Ishikawa (cell line): ENCODE results near the gene PCMT1.

Source experiments
- CEBPB ChIP-seq: IDR thresholded peaks from 2 replicates; pipeline ENCODE4 v1.6.1; 2012
- CREB1 ChIP-seq: IDR thresholded peaks from 2 replicates; pipeline ENCODE4 v1.6.1; 2012; ENCODE audit warnings: low read depth
- EGR1 ChIP-seq: IDR thresholded peaks from 2 replicates; pipeline ENCODE4 v1.6.1; 2012
- EP300 ChIP-seq: IDR thresholded peaks from 2 replicates; pipeline ENCODE4 v1.6.1; 2012; ENCODE audit warnings: borderline replicate concordance
- FOXM1 ChIP-seq: IDR thresholded peaks from 2 replicates; pipeline ENCODE4 v1.6.1; 2012; ENCODE audit warnings: low read depth, borderline replicate concordance
- NFIC ChIP-seq: IDR thresholded peaks from 2 replicates; pipeline ENCODE4 v1.6.1; 2012
- RAD21 ChIP-seq: IDR thresholded peaks from 2 replicates; pipeline ENCODE4 v1.6.1; 2012; ENCODE audit warnings: low read depth
- TAF1 ChIP-seq: IDR thresholded peaks from 2 replicates; pipeline ENCODE4 v1.6.1; 2012; ENCODE audit warnings: low read depth, mild to moderate bottlenecking
- TCF12 ChIP-seq: IDR thresholded peaks from 2 replicates; pipeline ENCODE4 v1.6.1; 2012; ENCODE audit warnings: low read depth
- TEAD4 ChIP-seq: IDR thresholded peaks from 2 replicates; pipeline ENCODE4 v1.6.1; 2012
- YY1 ChIP-seq: IDR thresholded peaks from 2 replicates; pipeline ENCODE4 v1.6.1; 2012; ENCODE audit warnings: low read depth
- ZBTB7A ChIP-seq: IDR thresholded peaks from 2 replicates; pipeline ENCODE4 v1.6.1; 2012; ENCODE audit warnings: low read depth
- TF ChIP-seq, protein P1 (sequence below): IDR thresholded peaks from 2 replicates; pipeline ENCODE4 v1.6.1; 2012; ENCODE audit warnings: low read depth, mild to moderate bottlenecking
- TF ChIP-seq, protein P2 (sequence below): IDR thresholded peaks from 2 replicates; pipeline ENCODE4 v1.6.1; 2012
- TF ChIP-seq, protein P3 (sequence below): IDR thresholded peaks from 2 replicates; pipeline ENCODE4 v1.6.1; 2012

Gene PCMT1

DNA sequence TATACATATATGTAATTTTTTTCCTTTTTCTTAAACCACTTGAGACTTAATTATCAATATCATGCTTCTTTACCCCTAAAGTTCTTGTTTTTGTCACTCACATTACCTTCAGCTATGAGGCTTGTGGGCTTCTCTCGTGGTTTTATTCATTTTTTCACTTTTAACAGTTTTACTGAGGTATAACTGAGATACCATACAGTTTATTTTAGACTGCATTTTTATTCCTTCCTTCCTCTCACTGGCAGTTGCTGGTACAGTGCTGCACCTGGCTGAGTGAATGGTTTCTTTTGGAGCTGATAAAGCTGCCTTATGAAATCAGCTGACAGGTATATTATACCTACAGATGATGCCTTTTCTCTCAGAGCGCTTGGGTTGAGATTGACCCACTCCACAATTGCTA is 60.3 kb downstream of the PCMT1 start:
- TF ChIP-seq ZBTB7A (no peak), NFIC (no peak), CREB1 (no peak), EGR1 (no peak), TAF1 (no peak), TEAD4 (no peak), TCF12 (no peak), FOXM1 (no peak), YY1 (no peak), EP300 (no peak), CEBPB (no peak), RAD21 (no peak)
- TF ChIP-seq, protein P1, sequence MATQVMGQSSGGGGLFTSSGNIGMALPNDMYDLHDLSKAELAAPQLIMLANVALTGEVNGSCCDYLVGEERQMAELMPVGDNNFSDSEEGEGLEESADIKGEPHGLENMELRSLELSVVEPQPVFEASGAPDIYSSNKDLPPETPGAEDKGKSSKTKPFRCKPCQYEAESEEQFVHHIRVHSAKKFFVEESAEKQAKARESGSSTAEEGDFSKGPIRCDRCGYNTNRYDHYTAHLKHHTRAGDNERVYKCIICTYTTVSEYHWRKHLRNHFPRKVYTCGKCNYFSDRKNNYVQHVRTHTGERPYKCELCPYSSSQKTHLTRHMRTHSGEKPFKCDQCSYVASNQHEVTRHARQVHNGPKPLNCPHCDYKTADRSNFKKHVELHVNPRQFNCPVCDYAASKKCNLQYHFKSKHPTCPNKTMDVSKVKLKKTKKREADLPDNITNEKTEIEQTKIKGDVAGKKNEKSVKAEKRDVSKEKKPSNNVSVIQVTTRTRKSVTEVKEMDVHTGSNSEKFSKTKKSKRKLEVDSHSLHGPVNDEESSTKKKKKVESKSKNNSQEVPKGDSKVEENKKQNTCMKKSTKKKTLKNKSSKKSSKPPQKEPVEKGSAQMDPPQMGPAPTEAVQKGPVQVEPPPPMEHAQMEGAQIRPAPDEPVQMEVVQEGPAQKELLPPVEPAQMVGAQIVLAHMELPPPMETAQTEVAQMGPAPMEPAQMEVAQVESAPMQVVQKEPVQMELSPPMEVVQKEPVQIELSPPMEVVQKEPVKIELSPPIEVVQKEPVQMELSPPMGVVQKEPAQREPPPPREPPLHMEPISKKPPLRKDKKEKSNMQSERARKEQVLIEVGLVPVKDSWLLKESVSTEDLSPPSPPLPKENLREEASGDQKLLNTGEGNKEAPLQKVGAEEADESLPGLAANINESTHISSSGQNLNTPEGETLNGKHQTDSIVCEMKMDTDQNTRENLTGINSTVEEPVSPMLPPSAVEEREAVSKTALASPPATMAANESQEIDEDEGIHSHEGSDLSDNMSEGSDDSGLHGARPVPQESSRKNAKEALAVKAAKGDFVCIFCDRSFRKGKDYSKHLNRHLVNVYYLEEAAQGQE = no peak
- TF ChIP-seq, protein P2, sequence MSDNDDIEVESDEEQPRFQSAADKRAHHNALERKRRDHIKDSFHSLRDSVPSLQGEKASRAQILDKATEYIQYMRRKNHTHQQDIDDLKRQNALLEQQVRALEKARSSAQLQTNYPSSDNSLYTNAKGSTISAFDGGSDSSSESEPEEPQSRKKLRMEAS = no peak
- TF ChIP-seq, protein P3, sequence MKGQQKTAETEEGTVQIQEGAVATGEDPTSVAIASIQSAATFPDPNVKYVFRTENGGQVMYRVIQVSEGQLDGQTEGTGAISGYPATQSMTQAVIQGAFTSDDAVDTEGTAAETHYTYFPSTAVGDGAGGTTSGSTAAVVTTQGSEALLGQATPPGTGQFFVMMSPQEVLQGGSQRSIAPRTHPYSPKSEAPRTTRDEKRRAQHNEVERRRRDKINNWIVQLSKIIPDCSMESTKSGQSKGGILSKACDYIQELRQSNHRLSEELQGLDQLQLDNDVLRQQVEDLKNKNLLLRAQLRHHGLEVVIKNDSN = no peak

DNA sequence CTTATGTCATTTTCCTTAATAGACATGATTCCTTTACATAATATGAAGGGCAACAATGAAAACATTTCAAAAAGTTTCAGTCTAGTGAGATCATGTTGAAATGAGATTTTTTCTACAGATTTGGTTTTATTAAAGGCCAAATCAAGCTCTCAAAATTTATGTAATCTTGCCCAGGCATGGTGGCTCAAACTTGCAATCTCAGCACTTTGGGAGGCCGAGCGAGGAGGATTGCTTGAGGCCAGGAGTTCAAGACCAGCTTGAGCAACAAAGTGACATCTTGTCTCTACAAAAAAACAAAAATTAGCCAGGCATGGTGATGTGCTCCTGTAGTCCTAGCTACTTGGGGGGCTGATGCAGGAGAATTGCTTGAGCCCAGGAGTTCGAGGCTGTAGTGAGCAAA is 63.8 kb downstream of the PCMT1 start:
- TF ChIP-seq EGR1 = no peak
- TF ChIP-seq, protein P2 = no peak
- TF ChIP-seq EP300 = no peak
- TF ChIP-seq YY1 = no peak
- TF ChIP-seq, protein P3 = no peak
- TF ChIP-seq FOXM1 = no peak
- TF ChIP-seq TEAD4 = no peak

DNA sequence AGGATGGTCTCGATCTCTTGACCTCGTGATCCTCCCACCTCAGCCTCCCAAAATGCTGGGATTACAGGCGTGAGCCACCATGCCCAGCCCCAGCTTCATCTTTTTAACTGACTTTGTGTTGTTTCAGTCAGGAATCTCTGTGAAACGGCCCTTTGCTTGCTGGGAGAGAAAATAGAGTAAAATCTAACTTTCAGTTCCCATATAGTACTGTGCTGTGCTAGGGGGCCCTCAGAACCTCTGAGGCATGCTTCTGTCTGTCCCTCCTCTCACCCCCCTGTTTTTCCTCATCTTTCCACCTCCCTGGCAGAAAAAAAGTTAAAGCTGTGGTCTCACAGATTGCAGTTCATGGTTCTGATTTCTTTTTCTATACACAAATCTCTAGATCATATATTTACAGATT is 66.2 kb downstream of the PCMT1 start:
- no peak for TF ChIP-seq TAF1
- no peak for TF ChIP-seq EP300
- no peak for TF ChIP-seq EGR1
- TF ChIP-seq TEAD4 = no peak
- TF ChIP-seq FOXM1 = no peak
- no peak for TF ChIP-seq RAD21
- no peak for TF ChIP-seq TCF12
- TF ChIP-seq ZBTB7A = no peak
- TF ChIP-seq, protein P2 = no peak
- TF ChIP-seq YY1 = no peak
- no peak for TF ChIP-seq CREB1
- TF ChIP-seq NFIC = no peak
- TF ChIP-seq, protein P1 = no peak

DNA sequence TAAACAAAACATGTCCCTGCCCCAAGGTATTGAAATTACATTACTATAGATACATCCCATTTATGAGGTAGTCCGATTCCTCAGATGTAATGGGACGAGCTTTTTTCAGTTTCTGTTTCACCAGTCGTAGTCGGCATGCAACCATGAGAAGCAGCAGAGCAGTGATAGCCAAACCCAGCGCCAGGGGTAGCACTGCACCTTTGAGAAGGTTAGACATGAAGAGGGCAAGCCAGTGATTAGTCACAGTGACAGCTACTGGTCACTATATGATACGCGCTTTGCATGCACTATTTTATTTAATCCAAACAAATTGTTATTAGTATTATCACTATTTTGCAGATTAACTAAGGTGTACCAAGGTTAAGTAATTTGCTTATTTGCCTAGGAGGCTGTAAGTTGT is 71.0 kb downstream of the PCMT1 start:
- TF ChIP-seq TCF12 = no peak
- no peak for TF ChIP-seq TAF1

DNA sequence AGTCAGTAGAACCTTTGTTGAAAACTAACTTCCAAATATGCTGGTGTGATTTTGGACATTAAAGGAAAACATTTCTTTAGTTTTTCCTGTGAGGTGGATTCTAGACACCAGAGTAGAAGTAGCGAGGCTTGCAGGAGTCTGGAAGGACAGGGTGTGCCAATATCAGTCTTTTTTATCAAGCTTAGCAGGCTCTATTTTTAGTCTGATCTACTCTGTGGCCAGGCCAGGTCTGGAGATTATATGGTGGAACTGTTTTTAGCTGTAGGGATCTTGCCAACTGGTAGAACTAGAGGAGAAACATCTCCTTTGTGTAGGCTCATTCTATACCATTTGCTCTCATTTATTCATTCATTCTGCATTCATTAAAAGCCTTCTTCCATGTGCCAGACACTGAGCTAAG is 72.0 kb downstream of the PCMT1 start:
- TF ChIP-seq EP300 = no peak

DNA sequence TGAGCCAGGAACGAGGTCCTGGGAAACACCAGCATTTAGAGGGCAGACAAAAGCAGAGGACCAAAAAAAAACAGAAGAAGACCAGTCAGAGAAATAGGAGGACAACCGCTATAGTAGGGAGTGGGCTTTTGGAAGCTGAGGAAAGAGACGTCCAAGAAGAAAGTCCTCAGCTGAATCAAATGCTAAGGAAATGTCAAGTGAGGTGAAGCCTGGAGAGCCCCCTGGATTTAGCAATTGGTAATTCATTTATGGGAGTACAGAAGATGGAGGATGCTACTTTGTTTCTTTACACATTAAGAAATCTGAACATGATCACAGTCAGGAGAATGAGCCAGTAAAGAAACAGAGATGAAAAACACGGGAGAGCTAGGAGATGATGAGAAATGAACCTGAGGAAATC is 73.5 kb downstream of the PCMT1 start:
- TF ChIP-seq, protein P3 = no peak
- TF ChIP-seq ZBTB7A (no peak), NFIC (no peak), TAF1 (no peak), TCF12 (no peak), RAD21 (no peak), TEAD4 (no peak), YY1 (no peak), CEBPB (no peak), FOXM1 (no peak), EGR1 (no peak), EP300 (no peak)
- TF ChIP-seq, protein P1 = no peak
- TF ChIP-seq, protein P2 = no peak
